Tibial nerve (tissue), 4 donors: ENCODE results near the gene MKI67.

Experiments used
- EP300 ChIP-seq, 2 donors: sonication (generic); formaldehyde crosslinking; IDR thresholded peaks; one replicate each; pipeline ENCODE4 v1.6.1; 2017; ENCODE audit warnings: antibody characterized with exemption in 2 of 2, mild to moderate bottlenecking in 1 of 2
- POLR2A ChIP-seq, 2 donors: fragments of 450-650 bp; IDR thresholded peaks; one replicate each; pipeline ENCODE4 v1.6.1; 2017; ENCODE audit warnings: antibody characterized with exemption in 2 of 2, mild to moderate bottlenecking in 2 of 2, moderate library complexity in 2 of 2
- TF ChIP-seq, protein P1 (sequence below), 5 experiments: fragments of 200-600 bp in 3 of 5; fragments of 450-650 bp in 2 of 5; sonication (generic) in 3 of 5; IDR thresholded peaks; one replicate each; pipeline ENCODE4 v1.5.1; 2016 to 2019; ENCODE audit warnings: antibody characterized with exemption in 5 of 5, mild to moderate bottlenecking in 3 of 5, moderate library complexity in 2 of 5

- TF ChIP-seq, protein P1, sequence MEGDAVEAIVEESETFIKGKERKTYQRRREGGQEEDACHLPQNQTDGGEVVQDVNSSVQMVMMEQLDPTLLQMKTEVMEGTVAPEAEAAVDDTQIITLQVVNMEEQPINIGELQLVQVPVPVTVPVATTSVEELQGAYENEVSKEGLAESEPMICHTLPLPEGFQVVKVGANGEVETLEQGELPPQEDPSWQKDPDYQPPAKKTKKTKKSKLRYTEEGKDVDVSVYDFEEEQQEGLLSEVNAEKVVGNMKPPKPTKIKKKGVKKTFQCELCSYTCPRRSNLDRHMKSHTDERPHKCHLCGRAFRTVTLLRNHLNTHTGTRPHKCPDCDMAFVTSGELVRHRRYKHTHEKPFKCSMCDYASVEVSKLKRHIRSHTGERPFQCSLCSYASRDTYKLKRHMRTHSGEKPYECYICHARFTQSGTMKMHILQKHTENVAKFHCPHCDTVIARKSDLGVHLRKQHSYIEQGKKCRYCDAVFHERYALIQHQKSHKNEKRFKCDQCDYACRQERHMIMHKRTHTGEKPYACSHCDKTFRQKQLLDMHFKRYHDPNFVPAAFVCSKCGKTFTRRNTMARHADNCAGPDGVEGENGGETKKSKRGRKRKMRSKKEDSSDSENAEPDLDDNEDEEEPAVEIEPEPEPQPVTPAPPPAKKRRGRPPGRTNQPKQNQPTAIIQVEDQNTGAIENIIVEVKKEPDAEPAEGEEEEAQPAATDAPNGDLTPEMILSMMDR (IDR thresholded peaks at IDR 0.05) = no peak
- TF ChIP-seq POLR2A (IDR thresholded peaks at IDR 0.05) (no peak), EP300 (IDR thresholded peaks at IDR 0.05) (no peak)
Observed at GRCh38 chr10:128080231-128080630, 46.0 kb downstream of the MKI67 start.
